Measurements from ENCODE around the gene IRF8.
"Not testable (repeated sequence)": the region's sequence is repeated elsewhere in the genome, so short reads cannot be mapped to it uniquely, and the experiment has no call there.

Gene IRF8

DNA sequence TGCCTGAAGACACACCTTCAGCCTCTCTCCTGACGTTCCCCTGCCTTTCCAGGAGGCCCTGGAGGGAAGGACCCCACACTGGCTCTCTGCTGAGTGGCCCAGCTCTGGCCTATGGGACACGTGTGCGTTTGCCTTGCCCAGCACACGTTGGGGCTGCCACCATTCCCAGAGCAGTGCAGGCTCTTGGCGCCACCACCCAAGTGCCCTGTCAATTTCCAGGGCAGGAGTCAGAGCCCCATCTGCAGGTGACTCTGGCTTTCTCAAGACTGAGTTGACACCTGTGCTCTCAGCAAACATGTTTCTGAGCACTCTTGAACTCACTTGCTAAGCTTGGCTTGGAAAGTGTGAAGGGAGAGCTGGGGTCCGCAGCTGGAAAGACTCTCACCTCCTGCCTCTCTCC is 4.7 kb upstream of the IRF8 start:
- no peak for DNase-seq
- no peak for TF ChIP-seq GATA1 (IDR thresholded peaks at IDR 0.05; ENCODE audit: low read depth, low read length)
- TF ChIP-seq POLR2A (IDR thresholded peaks at IDR 0.05; ENCODE audit: low read length) = no peak

DNA sequence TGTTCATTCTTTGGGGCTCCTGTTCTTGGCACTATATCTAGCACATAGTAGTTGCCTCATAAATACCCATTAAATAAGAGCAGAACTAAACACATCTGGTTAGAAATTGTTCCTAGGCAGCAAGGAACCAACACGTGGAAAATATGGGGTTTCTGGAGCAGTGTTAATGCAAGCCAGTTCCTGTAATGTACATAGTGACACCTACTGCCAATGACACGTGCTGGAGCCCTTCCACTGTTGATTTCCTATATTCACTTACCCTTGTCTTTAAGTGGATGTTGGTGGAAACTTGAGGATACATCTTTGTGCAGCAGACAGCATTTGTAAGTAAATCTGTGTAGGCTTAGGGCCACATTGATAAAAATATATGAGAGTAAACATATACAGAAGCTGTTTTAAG is 1.6 kb upstream of the IRF8 start:
- TF ChIP-seq GATA1 (IDR thresholded peaks at IDR 0.05; ENCODE audit: low read depth, low read length) = no peak
- no peak for TF ChIP-seq POLR2A (IDR thresholded peaks at IDR 0.05; ENCODE audit: low read length)
- DNase-seq = no peak

DNA sequence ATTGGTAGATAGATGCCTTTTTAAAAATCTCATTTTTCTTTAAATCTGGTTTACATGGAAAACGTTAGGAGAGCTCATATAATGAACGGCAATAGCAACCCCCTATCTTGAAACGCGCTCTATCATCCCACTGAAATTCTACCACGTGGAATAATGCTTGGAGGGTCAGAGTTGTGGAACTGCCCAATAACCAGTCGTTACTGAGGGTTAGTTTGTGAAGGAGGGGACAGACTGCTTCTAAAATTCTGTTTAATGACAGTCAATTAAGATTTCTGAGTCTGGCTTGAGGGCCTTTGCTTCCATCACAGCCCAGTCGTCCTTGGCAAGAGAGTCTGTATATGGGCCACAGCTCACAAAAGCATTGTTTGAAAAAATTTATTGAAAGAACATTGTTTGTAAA is 482 bp downstream of the IRF8 start:
- no peak for DNase-seq
- TF ChIP-seq POLR2A (IDR thresholded peaks at IDR 0.05; ENCODE audit: low read length) (no peak), GATA1 (IDR thresholded peaks at IDR 0.05; ENCODE audit: low read depth, low read length) (no peak)

DNA sequence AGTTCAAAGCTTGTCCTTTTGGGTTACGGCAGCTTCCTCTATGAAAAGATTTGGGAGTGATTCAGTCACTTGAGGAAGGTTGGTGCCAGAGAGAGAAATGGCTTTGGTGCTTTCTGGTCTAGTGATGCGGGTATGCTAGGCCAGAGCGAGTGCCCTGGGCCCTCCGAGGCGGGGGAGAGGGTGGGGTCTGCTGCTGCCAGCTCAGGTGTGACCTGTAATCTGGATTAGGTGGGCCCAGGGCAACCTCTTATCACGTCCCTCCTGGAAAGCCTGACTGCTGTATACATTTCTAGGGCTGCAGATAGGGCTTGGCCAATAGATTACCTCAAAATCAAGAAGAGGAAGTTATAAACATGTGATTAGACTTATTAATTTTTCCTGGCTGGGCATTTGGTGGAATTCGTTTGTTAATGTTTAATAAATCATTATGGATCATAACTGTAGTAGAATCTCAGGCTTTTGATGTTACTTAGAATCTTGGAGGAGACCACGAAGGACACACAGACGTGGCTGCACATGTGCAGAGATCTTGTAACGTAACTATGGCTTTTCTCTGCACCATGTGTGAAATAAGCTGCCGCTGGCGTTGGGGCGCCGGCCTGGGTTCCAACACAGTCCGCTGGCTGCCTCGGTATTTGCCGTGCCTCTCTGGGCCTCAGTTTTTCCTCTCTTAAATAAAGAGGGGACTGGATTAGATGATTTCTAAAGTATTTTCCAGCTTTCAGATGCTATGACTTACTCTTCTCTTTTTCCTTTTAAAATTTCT is 1.2 kb downstream of the IRF8 start:
- TF ChIP-seq POLR2A (IDR thresholded peaks at IDR 0.05; ENCODE audit: low read length) (no peak), GATA1 (IDR thresholded peaks at IDR 0.05; ENCODE audit: low read depth, low read length) (no peak)
- no peak for DNase-seq

DNA sequence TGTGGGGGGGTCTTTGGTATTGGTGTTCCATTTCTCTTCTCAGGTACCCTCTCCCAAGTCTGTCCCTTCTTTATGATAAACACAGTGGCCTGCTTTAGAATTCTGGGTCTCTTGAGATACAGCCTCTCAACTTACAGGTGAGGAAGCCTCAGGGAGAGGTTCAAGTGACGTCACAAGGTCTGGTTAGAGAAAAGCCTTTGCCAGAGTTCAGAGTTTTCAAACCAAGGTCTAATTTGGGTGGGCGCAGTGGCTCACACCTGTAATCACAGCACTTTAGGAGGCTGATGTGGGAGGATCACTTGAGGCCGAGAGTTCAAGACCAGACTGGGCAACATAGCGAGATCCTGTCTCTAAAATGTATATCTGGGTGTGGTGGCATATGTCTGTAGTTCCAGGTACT is 2.1 kb downstream of the IRF8 start:
- DNase-seq = no peak
- TF ChIP-seq POLR2A (IDR thresholded peaks at IDR 0.05; ENCODE audit: low read length) = no peak
- no peak for TF ChIP-seq GATA1 (IDR thresholded peaks at IDR 0.05; ENCODE audit: low read depth, low read length)

DNA sequence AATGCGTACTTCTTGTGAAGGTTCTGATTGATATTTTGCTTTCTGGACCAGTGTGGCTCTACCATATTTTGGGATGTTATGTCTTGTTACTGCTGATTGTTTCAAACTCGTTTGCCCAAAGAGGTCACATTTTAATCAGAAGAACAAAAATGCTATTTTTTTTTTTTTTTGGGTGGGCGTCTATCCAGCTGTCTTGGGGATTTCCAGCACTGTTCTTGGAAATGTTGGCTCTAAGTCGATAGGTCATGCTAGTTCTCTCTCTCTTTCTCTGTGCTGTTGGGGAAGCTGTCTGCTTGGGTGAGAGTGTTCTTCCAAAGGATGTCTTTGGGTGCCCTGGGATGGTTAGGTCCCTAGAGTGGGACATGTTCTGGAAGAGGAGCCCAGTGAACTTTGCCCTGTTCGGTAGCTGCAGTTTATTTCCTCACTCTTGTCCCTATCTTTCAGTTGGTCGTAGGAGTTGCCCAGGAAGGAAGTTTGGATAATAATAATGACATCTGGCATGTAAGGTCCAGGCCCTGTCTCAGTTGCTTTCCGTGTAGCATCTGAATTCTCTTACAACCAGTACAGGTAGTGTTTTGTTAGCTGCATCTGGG is 2.9 kb downstream of the IRF8 start:
- DNase-seq = no peak

DNA sequence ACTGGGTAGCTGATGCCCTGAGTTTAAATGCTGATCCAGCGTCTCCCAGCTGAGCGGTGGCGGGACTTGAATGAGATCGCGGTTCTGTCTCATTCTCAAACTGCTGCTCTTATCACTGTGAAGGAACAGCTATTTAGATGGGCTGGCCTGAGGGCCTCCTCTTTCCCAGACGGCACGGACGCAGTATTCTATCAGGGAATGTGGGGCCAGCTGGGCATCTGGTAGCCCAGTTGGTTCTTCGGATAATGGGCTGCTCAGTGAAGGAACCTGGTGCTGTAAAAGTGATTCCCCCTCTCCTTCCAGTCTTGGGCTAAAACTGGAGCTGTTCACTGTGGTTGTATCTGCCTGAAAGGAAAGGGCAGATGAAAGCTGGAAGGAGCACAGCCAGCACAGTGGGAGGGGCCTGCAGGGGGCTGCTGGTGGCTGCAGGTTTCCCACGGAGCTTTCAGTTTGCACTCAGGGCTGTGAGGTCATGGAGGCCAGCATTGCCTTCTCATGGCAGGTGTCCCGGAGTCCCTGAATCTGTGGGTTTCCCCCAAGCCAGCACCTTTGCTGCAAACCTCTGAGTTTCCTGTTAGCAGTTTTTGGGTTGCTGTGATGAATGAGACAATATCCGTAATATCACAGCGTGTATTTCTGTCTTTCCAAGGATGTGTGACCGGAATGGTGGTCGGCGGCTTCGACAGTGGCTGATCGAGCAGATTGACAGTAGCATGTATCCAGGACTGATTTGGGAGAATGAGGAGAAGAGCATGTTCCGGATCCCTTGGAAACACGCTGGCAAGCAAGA is 3.6 kb downstream of the IRF8 start:
- no peak for DNase-seq

More for the DNA sequence above, 2.9 kb downstream of the IRF8 start:
- TF ChIP-seq GATA1 (IDR thresholded peaks at IDR 0.05; ENCODE audit: low read depth, low read length) = no peak
- TF ChIP-seq POLR2A (IDR thresholded peaks at IDR 0.05; ENCODE audit: low read length) = no peak

DNA sequence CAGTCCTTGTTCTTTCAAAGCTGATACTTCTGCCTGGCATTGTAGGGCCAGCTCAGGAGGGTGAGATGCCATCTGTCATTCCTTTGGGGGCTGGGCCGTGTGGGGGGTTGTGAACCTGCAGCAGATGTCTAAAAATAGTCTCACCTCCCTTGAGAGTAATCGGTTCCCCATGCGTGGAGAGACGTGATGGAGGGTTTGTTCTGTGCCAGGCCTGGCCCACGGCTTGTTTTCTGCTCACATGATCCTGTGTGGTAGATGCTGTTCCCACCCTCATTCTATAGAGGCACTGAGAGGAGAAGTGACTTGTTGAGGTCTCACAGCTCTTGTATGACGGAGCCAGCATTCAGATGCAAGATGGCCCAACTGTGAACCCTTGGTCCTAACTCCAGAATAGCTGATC is 4.6 kb downstream of the IRF8 start:
- no peak for DNase-seq
- TF ChIP-seq POLR2A (IDR thresholded peaks at IDR 0.05; ENCODE audit: low read length) (no peak), GATA1 (IDR thresholded peaks at IDR 0.05; ENCODE audit: low read depth, low read length) (no peak)

More for the DNA sequence above, 3.6 kb downstream of the IRF8 start:
- TF ChIP-seq POLR2A (IDR thresholded peaks at IDR 0.05; ENCODE audit: low read length) (no peak), GATA1 (IDR thresholded peaks at IDR 0.05; ENCODE audit: low read depth, low read length) (no peak)

DNA sequence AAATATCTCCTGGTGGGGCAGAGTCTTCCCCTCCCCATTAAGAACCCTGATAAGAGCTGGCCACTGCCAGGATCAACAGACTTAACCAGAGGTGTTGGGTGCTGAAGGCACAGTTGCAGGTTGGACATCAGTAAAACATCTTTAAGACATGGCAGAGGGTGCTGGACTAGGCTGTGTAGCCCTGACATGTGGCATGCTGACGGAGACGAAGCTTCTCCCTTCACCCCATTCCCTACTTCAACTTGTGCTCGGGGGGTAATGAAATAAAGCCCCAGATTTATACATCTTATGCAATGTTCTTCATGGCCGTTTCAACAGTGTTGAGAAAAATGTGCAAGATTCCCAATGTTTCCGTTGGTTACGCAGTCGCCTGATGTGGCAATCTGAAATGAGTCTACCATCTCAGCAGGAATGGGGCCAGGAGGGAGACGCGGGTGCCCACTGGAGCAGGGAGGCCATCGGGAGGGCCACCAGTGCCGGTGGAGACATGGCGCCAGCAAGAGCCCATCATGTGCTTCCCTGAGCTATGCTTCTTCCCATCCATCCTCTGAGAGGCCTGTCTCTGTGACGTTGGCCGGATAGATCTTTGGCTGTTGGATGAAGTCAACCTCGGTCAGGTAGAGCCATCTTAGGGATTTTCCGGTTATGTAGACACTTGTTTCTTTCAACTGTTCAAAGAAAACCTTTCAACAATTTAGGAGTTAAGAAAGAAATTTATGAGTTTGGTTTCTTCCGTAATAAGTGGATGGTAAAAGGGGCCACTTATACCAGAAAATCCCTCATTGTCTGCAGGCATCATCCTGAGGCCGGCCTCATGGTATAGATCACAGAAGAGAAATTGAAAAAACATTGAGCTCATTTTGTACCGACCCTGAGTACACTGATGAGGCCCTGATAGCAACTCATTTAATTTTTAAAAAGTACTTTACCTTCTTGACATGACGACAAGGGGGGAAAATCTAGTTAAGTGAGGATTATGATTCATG is 6.4 kb downstream of the IRF8 start:
- TF ChIP-seq GATA1 (IDR thresholded peaks at IDR 0.05; ENCODE audit: low read depth, low read length) (no peak), POLR2A (IDR thresholded peaks at IDR 0.05; ENCODE audit: low read length) (no peak)
- DNase-seq = no peak

DNA sequence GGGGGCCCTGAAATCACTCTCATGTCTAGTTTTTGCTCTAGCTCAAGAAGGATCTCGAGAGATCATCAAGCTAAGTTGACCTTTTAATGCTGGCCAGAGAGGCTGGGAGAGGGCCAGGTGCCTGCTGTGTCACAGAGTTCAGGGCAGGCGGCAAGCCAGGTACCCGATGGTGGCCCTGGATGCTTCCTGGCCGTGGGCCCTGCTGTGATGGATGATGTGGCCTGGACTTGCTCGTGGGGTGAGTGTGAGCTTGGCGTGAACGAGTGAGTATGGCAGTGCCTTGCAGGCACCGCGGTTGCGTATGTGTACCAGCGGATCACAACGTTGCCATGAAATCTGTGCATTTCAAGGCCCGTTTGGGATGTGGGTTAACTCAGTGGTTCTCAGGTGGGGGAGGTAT is 7.4 kb downstream of the IRF8 start:
- TF ChIP-seq GATA1 (IDR thresholded peaks at IDR 0.05; ENCODE audit: low read depth, low read length) (no peak), POLR2A (IDR thresholded peaks at IDR 0.05; ENCODE audit: low read length) (no peak)
- DNase-seq = no peak

DNA sequence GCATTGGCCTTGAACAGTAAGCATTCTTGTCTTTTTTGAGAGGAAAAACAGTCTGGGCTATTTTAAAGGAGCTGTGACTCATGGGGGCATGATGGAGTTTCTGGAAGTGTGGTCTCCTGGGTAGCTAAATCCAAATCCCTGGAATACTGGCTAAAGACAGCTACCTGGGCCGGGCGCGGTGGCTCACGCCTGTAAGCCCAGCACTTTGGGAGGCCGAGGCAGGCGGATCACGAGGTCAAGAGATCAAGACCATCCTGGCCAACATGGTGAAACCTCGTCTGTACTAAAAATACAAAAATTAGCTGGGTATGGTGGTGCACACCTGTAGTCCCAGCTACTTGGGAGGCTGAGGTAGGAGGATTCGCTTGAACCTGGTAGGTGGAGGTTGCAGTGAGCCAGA is 8.3 kb downstream of the IRF8 start:
- DNase-seq = not testable (repeated sequence)

DNA sequence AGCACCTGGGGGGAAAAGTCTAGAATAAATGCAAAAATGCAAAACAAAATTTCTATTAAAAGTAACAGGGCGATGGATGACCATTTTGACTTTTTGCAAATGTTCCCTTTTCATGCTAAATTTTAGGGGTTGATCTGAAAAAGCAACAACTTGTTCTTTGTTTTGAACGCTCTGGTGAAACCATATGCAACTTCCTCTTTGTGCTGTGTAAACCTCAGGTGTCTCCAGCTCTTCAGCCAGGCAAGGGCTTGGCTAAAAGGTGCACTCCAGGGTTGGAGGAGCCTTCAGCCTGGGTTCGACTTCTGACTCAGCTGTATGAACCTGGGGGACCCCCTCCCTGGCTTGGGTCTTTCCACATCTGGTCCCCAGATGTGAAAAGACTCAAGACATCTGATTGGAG is 9.5 kb downstream of the IRF8 start:
- no peak for DNase-seq
- no peak for TF ChIP-seq GATA1 (IDR thresholded peaks at IDR 0.05; ENCODE audit: low read depth, low read length)
- no peak for TF ChIP-seq POLR2A (IDR thresholded peaks at IDR 0.05; ENCODE audit: low read length)

DNA sequence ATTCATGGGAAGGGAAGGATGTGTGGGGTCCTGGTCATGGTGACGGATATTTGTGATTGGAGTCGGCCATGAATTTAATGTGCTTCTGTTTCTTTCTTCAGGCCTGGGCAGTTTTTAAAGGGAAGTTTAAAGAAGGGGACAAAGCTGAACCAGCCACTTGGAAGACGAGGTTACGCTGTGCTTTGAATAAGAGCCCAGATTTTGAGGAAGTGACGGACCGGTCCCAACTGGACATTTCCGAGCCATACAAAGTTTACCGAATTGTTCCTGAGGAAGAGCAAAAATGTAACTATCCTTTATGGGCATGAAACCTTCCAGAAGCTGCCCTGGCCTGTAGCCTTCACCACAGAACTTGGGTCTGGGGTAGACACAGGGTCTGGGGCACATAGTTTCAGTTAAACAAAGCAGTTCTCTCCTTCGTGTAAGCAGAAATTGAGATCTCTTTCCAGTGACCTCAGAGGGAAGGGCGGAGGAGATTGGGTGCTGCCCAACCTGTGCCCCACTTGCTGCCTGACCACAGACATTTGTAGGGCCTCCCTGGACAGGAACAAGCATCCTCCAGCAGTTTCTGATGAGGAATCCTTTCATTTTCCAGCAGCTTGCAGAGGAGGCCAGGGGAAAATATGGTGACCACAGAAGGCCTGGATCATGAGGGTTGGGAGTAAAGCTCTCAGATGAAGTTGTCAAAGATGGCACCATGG is 10.1 kb downstream of the IRF8 start:
- DNase-seq = no peak
- no peak for TF ChIP-seq GATA1 (IDR thresholded peaks at IDR 0.05; ENCODE audit: low read depth, low read length)
- TF ChIP-seq POLR2A (IDR thresholded peaks at IDR 0.05; ENCODE audit: low read length) = no peak

All from erythroblast (primary cell).